ENCODE results near the gene MT1HL1.
"Not testable (repeated sequence)": the region's sequence is repeated elsewhere in the genome, so short reads cannot be mapped to it uniquely, and the experiment has no call there.

Gene MT1HL1

DNA sequence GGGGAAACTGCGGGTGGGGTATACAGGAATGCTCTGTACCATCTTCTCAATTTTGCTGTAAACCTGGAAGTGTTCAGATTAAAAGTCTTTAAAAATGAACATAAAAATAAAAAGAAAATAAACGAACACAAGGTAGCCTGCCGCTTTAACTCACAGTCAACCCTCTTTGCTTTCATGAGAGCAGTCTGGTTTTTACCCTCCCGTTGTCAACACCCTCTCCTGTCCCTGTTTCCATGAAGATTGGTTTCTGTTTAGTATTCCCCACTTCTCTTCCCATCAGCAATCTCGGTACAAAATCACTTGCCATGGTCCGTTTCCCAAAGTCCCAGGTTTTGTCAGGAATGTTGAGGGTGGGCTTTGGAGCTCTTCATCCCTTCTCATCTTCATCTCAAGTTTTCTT, 28.8 kb downstream of the MT1HL1 start:
- no peak for DNase-seq (ENCODE audit: low spot score)

DNA sequence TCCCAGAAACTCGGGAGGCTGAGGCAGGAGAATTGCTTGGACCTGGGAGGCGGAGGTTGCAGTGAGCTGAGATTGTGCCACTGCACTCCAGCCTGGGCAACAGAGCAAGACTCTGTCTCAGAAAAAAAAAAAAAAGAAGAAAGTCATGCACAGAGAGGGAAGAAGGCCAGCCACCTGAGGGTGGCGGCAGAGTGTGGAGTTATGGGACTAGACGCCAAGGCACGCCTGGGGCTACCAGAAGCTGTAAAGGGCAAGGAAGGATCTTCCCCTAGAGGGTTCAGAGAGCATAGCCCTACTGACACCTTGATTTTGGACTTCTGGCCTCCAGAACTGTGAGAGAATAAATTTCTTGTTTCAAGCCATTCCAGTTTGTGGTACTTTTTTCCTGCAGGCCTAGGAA, 30.2 kb downstream of the MT1HL1 start:
- not testable (repeated sequence) for DNase-seq (ENCODE audit: low spot score)

DNA sequence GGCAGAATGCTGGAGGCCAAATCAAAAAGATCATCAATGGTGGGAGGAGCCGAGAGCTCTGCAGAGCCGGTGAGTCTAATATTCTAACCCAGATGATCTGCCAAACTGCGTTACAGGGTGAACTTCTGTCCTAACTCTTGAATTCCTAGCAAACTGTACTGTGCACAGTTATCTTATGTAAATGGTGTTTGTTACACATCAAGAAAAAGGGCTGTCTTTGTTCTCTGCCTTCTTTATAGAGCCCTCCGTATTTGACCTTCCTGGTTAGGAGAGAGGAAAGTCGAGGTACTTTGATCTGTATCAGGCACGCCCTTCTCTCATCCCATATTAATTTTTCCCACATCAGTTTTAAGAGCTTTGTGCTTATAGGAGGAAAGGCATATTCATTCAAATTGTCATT, 37.6 kb downstream of the MT1HL1 start:
- no peak for DNase-seq (ENCODE audit: low spot score)

DNA sequence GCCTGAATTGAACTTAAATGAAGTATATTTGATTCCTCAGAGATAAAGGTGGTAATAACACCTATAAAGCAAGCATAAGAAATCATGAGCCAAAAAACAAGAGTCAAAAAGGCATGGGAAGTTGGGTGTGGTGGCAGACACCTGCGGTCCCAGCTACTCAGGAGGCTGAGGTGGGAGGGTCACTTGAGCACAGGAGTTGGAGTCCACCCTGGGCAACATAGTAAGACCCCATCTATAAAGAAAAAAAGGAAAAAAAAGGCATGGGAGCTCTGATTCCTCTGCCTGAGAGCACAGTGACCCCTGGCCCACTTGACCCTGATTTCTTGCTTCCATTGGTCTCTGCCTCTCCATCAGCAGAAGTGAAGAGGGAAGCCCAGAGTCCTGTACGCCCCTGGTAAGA, 40.3 kb downstream of the MT1HL1 start:
- DNase-seq (ENCODE audit: low spot score) = no peak

DNA sequence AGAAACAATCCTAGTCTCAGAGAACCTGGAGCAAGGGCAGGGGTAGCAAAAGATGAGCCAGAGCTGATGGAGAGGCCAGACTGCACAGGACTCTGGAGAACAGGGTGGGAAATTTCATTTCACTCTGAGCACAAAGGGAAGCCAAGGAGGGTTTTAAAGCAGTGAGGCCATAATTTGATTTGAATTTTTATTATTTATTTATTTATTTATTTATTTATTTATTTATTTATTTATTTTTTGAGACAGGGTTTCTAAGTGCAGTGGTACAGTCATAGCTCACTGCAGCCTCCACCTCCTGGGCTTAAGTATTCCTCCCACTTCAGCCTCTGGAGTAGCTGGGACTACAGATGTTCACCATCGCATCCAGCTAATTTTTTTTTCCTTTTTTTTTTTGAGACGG, 45.1 kb downstream of the MT1HL1 start:
- no peak for DNase-seq (ENCODE audit: low spot score)

DNA sequence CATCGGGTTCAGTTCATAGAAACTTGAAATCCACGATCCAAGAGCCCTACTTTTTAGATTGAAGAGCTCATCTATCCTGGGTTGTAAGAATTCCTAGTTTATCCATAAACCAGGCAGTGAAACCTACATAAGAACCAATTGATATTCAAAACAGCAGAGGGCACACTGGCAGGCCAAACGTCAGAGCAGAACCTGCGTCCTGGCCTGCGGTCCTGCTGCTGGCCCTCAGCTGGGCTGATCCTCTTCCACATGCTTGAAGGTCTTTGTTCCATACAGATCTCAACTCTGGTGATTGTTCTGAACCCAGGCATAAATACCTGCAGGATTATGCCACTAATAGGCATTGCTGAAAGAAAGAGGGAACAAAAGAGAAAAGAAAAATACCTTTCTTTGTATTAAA, 47.0 kb downstream of the MT1HL1 start:
- no peak for DNase-seq (ENCODE audit: low spot score)
